Mesendoderm (in vitro differentiated cells): Measurements from ENCODE around the gene PRSS2.
"Not testable (repeated sequence)": the region's sequence is repeated elsewhere in the genome, so short reads cannot be mapped to it uniquely, and the experiment has no call there.

Experiments
- DNase-seq: peaks from one replicate; pipeline ENCODE4 v3.0.0; 2013
- H2AK5ac ChIP-seq: 2 replicates; pipeline ENCODE4 v1.6.1; 2013; ENCODE audit warnings: low read length, inconsistent platforms
- H2BK120ac ChIP-seq: 2 replicates; pipeline ENCODE4 v1.6.1; 2013; ENCODE audit warnings: low read depth, mild to moderate bottlenecking, low read length, moderate library complexity, mixed read lengths
- H2BK15ac ChIP-seq: replicated peaks from 2 replicates; pipeline ENCODE4 v1.6.1; 2013; ENCODE audit warnings: low read depth, mild to moderate bottlenecking, moderate library complexity
- H2BK5ac ChIP-seq: 2 replicates; pipeline ENCODE4 v1.6.1; 2013; ENCODE audit warnings: low read length, inconsistent platforms
- H3K18ac ChIP-seq: 2 replicates; pipeline ENCODE4 v1.6.1; 2013; ENCODE audit warnings: mild to moderate bottlenecking, low read length, mixed read lengths
- H3K23ac ChIP-seq: one replicate; pipeline ENCODE4 v1.6.1; 2013; ENCODE audit warnings: low read length
- H3K27ac ChIP-seq: 2 replicates; pipeline ENCODE4 v1.5.1; 2013; ENCODE audit warnings: low read depth, mild to moderate bottlenecking, inconsistent platforms, low read length, moderate library complexity
- H3K27me3 ChIP-seq: 2 replicates; pipeline ENCODE4 v1.6.1; 2013; ENCODE audit warnings: low read length, control low read depth, mild to moderate bottlenecking, inconsistent platforms; ENCODE audit not compliant: insufficient read depth, poor library complexity
- H3K36me3 ChIP-seq: 2 replicates; pipeline ENCODE4 v1.6.1; 2013; ENCODE audit warnings: low read length, inconsistent platforms; ENCODE audit not compliant: control insufficient read depth, insufficient read depth
- H3K4ac ChIP-seq: one replicate; pipeline ENCODE4 v1.6.1; 2013; ENCODE audit warnings: low read depth, mild to moderate bottlenecking, low read length, moderate library complexity
- H3K4me1 ChIP-seq: 2 replicates; pipeline ENCODE4 v1.6.1; 2013; ENCODE audit warnings: low read depth, low read length, inconsistent platforms; ENCODE audit not compliant: control insufficient read depth
- H3K4me2 ChIP-seq: 2 replicates; pipeline ENCODE4 v1.6.1; 2013; ENCODE audit warnings: low read length
- H3K4me3 ChIP-seq: 2 replicates; pipeline ENCODE4 v1.5.1; 2013; ENCODE audit warnings: mild to moderate bottlenecking, low read length
- H3K56ac ChIP-seq: one replicate; pipeline ENCODE4 v1.6.1; 2013; ENCODE audit warnings: low read length
- H3K79me1 ChIP-seq: 2 replicates; pipeline ENCODE4 v1.6.1; 2013; ENCODE audit warnings: low read length, inconsistent platforms
- H3K79me2 ChIP-seq: 2 replicates; pipeline ENCODE4 v1.6.1; 2013; ENCODE audit warnings: mild to moderate bottlenecking, low read length; ENCODE audit not compliant: control insufficient read depth, insufficient read depth
- H3K9ac ChIP-seq: 2 replicates; pipeline ENCODE4 v1.6.1; 2013; ENCODE audit warnings: low read length, inconsistent platforms
- H4K5ac ChIP-seq: one replicate; pipeline ENCODE4 v1.6.1; 2013; ENCODE audit warnings: low read length
- H4K8ac ChIP-seq: one replicate; pipeline ENCODE4 v1.6.1; 2013; ENCODE audit warnings: low read depth, mild to moderate bottlenecking, control low read depth, low read length, moderate library complexity
- WGBS: extraction: QIAGEN DNeasy Blood & Tissue Kit; methylation state at CpG from one replicate; pipeline ENCODE4 v1.1.7; 2013; ENCODE audit warnings: low lambda C conversion rate, missing lambda C conversion rate; ENCODE audit not compliant: insufficient coverage; ENCODE audit errors: extremely low coverage; 5-methylcytosine and 5-hydroxymethylcytosine counted together

The PRSS2 gene

DNA sequence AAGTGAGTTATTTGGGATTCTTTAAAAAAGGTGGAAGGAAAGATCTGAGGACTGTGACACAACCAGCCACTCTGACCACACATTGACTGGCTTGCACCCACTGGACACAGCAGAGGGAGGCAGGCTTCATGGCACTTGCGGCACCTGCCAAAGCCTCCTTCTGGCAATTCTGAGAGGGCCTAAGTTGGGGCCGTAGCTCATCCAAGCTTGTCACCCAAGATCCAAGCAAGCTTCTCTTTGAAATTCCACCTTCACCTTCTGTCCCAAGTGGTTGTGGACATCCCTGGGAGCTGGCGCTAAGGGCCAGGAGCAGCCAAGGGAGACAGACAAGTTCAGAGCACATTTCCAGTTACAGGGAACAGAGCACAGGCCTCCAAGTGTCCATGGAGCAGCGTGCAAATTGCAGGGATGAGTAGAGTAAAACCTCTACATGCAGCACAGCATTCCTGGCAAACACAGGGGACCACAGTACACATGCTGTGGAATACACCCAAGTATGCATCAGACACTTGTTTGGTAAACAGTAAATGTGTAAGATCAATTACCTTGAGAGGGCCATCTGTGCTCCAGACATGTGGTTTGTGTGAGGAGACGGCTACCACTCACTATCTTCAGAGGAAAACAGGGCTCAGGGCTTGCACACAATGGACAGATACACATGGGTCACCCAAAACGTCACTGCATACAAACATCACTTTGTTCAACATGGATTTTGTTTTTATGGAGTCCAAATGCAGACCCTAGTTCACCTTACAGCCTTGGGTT, 4.8 kb downstream of the PRSS2 start:
- not testable (repeated sequence) for H3K4ac ChIP-seq, H3K9ac ChIP-seq, H3K4me1 ChIP-seq, H3K4me2 ChIP-seq, H3K4me3 ChIP-seq, H3K27me3 ChIP-seq, H2BK120ac ChIP-seq, H2BK15ac ChIP-seq, H3K79me1 ChIP-seq, H2AK5ac ChIP-seq, H4K8ac ChIP-seq, H4K5ac ChIP-seq, H3K18ac ChIP-seq, H3K56ac ChIP-seq, H2BK5ac ChIP-seq, DNase-seq, H3K36me3 ChIP-seq, H3K27ac ChIP-seq, H3K79me2 ChIP-seq, H3K23ac ChIP-seq
- WGBS, result no CpG with 5 or more reads among the region's 6 CpGs

DNA sequence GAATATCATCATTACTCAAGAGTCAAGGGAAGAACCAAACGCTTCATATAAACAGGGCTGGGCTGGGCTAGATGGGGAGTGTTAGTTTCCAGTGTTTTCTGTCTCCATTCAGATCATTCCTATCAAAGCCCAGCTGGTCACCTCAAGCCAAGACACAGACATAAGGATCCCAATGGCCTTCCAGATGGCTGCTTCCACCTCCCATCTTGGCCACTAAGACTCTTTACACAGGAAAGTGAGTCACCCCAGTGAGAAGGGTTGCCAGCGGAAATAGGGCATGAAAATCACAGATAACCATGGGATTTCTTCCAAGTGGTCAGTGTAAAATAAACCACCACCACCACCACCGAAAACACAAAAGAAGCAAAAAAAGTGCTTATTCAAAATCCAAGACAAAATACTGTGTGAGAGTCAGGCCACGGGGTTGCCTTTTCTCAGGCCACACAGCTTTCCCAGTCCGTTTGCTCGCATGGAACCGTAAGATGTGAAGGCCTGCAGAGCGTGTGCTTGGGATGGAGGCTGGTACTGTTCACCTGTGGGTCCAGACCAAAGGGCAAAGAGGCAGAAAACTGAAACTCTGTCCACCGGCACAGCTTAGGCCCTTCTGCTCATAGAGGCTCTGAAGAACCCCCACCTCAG, 5.6 kb downstream of the PRSS2 start:
- no peaks in the 10 kb centered on the region for H3K36me3 ChIP-seq
- DNase-seq, result no peak
- H3K4ac ChIP-seq, result no peak overlapping the region
- WGBS, result no CpG with 5 or more reads among the region's 9 CpGs
- H3K4me3 ChIP-seq, result no peak overlapping the region
- no peak overlapping the region for H3K56ac ChIP-seq
- no peaks in the 10 kb centered on the region for H3K79me2 ChIP-seq
- no peak overlapping the region for H3K18ac ChIP-seq
- H3K79me1 ChIP-seq, result no peaks in the 10 kb centered on the region
- no peak overlapping the region for H3K9ac ChIP-seq
- H2AK5ac ChIP-seq, result peak overlapping the region; percentile 25
- H4K5ac ChIP-seq, result no peak overlapping the region
- no peak overlapping the region for H2BK15ac ChIP-seq
- no peak overlapping the region for H2BK5ac ChIP-seq
- H3K4me2 ChIP-seq, result no peak overlapping the region
- peaks cover under 1% of the 10 kb centered on the region for H3K4me1 ChIP-seq
- H3K23ac ChIP-seq, result no peak overlapping the region
- H3K27me3 ChIP-seq, result no peaks in the 10 kb centered on the region
- no peak overlapping the region for H2BK120ac ChIP-seq
- H4K8ac ChIP-seq, result no peak overlapping the region
- no peak overlapping the region for H3K27ac ChIP-seq

DNA sequence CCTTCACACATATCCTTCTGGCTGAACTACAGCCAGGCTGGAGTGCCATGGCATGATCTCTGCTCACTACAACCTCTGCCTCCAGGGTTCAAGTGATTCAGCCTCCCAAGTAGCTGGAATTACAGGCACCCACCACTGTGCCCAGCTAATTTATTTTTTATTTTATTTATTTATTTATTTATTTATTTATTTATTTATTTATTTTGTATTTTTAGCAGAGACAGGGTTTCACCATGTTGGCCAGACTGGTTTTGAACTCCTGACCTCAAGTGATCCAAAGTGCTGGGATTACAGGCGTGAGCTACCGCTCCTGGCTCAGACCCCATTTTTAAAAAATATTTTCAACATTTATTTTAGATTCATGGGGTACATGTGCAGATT, 6.1 kb downstream of the PRSS2 start:
- H2BK5ac ChIP-seq, H3K4me2 ChIP-seq, H4K5ac ChIP-seq, H3K27ac ChIP-seq, H3K56ac ChIP-seq, H3K18ac ChIP-seq, DNase-seq, H3K27me3 ChIP-seq, H2BK15ac ChIP-seq, H2BK120ac ChIP-seq, H3K23ac ChIP-seq, H3K36me3 ChIP-seq, H3K4ac ChIP-seq, H3K4me1 ChIP-seq, H3K4me3 ChIP-seq, H3K79me1 ChIP-seq, H2AK5ac ChIP-seq, H3K79me2 ChIP-seq, H3K9ac ChIP-seq, H4K8ac ChIP-seq: not testable (repeated sequence)
- no CpG with 5 or more reads among the region's 2 CpGs for WGBS

DNA sequence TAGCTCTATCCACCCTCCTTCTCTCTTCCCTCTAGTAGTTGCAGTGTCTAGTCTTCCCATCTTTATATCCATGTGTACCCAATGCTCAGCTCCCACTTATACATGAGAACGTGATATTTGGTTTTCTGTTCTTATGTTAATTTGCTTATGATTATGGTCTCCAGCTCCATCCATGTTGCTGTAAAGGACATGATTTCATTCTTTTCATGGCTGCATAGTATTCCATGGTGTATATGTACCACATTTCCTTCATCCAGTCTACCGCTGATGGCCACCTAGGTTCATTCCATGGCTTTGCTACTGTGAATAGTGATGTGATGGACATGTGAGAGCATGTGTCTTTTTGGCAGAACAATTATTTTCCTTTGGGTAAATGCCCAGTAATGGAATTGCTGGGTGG, 6.5 kb downstream of the PRSS2 start:
- no peak overlapping the region for H2BK15ac ChIP-seq
- H3K36me3 ChIP-seq, result no peaks in the 10 kb centered on the region
- DNase-seq, result no peak
- no peak overlapping the region for H3K18ac ChIP-seq
- H3K56ac ChIP-seq, result no peak overlapping the region
- no peak overlapping the region for H3K4me3 ChIP-seq
- no peaks in the 10 kb centered on the region for H3K4me1 ChIP-seq
- no peak overlapping the region for H3K23ac ChIP-seq
- no peaks in the 10 kb centered on the region for H3K27me3 ChIP-seq
- H3K27ac ChIP-seq, result no peak overlapping the region
- H4K8ac ChIP-seq, result no peak overlapping the region
- H3K4me2 ChIP-seq, result no peak overlapping the region
- no peak overlapping the region for H2BK5ac ChIP-seq
- H3K79me2 ChIP-seq, result no peaks in the 10 kb centered on the region
- no CpG with 5 or more reads among the region's 2 CpGs for WGBS
- no peak overlapping the region for H4K5ac ChIP-seq
- no peak overlapping the region for H2AK5ac ChIP-seq
- no peak overlapping the region for H3K9ac ChIP-seq
- no peak overlapping the region for H2BK120ac ChIP-seq
- no peak overlapping the region for H3K4ac ChIP-seq
- H3K79me1 ChIP-seq, result no peaks in the 10 kb centered on the region

DNA sequence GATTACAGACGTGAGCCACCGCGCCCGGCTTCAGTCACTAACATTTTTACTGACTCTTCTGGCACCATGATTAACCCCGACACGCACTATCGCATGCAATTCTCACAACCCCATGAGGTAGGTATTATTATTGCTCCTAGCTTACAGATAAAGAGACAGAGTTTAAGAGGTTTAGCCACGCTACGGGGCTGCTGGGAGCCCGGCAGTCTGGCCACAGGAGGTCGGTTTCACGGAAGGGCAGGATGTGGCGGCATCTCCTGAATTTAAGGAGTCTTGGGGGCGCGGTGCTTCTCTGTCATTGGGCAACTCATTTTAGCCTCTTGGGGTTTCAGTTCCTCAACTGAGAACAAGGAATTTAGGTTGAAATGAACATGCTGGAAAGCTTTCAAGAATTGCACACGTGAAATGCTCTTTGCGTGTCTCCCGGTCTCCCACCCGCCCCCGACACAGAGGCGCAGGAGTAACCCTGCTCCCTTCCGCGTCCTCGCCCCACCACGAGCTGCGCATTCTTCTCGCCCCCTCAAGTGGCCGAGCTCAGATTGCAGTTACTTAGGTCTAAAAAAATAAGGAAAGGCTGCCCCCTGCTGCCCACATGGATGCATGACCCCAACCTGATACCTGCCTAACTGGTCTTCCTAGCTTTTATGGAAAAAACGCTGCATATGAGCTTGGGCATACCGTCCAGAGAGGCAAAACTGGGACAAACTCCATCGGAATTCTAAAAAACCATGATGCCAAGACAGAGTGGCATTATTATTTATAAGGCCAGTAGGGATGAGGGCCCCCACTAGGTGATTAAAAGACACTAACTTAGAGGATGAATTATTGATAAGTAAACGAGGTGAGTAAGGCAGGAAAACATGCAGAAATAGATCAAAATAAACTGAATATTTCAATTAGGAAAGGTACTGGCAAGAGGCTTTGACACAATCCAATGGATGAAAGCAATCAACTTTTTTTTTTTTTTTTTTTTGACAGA, 12.4 kb downstream of the PRSS2 start:
- H3K4me3 ChIP-seq, result no peak overlapping the region
- no peaks in the 10 kb centered on the region for H3K79me1 ChIP-seq
- H3K27me3 ChIP-seq, result no peaks in the 10 kb centered on the region
- WGBS, result no CpG with 5 or more reads among the region's 32 CpGs
- no peak overlapping the region for H2BK15ac ChIP-seq
- H3K23ac ChIP-seq, result no peak overlapping the region
- peak overlapping the region; percentile 29 for H3K56ac ChIP-seq
- H2BK120ac ChIP-seq, result no peak overlapping the region
- no peak overlapping the region for H2BK5ac ChIP-seq
- H4K5ac ChIP-seq, result no peak overlapping the region
- no peak overlapping the region for H3K27ac ChIP-seq
- no peaks in the 10 kb centered on the region for H3K4me1 ChIP-seq
- H3K4me2 ChIP-seq, result peak overlapping the region; percentile 64
- H3K79me2 ChIP-seq, result no peaks in the 10 kb centered on the region
- H4K8ac ChIP-seq, result no peak overlapping the region
- H3K9ac ChIP-seq, result peak overlapping the region; percentile 22
- H3K18ac ChIP-seq, result no peak overlapping the region
- DNase-seq, result peak; percentile 95
- H2AK5ac ChIP-seq, result no peak overlapping the region
- H3K4ac ChIP-seq, result no peak overlapping the region
- no peaks in the 10 kb centered on the region for H3K36me3 ChIP-seq
